Mucosa of descending colon (tissue), 3 donors: ENCODE results near the gene PLB1. TPM values are rescaled to one million over a fixed set of nuclear protein-coding genes. Genes with fewer than 3 reads are reported as not detected.

Experiments used
- ATAC-seq: fragments of 200-7000 bp; cut with Tn5 transposase; one replicate; pipeline ENCODE4 v1.9.1; 2020; ENCODE audit warnings: mild to moderate bottlenecking, moderate library complexity
- DNase-seq, 3 donors: peaks; one replicate each; pipeline ENCODE4 v3.0.0-alpha.2; 2020
- H3K36me3 ChIP-seq: fragments of 200-600 bp; one replicate; pipeline ENCODE4 v1.8.0; 2021; ENCODE audit warnings: low read depth, mild to moderate bottlenecking
- H3K4me1 ChIP-seq: fragments of 200-600 bp; one replicate; pipeline ENCODE4 v1.8.0; 2021; ENCODE audit warnings: low read depth, mild to moderate bottlenecking
- H3K4me3 ChIP-seq: fragments of 200-600 bp; one replicate; pipeline ENCODE4 v1.8.0; 2021; ENCODE audit warnings: mild to moderate bottlenecking
- H3K9me3 ChIP-seq: fragments of 200-600 bp; one replicate; pipeline ENCODE4 v1.8.0; 2021; ENCODE audit warnings: mild to moderate bottlenecking
- CTCF ChIP-seq: fragments of 200-600 bp; IDR thresholded peaks from one replicate; pipeline ENCODE4 v1.8.0; 2022; ENCODE audit warnings: antibody characterized with exemption, mild to moderate bottlenecking
- intact Hi-C, 2 donors: fragments of 100-400 bp; cut with DNase I in 1 of 2; cut with micrococcal nuclease in 1 of 2; formaldehyde crosslinking; loops; one replicate each; pipeline versions ENCODE4 v1.11.0 to v1.11.1; 2022; cut with DNase I, micrococcal nuclease
- total RNA-seq, 3 donors: library from RNA; stranded (reverse); fragmentation: NEBNext Ultra II Directional in 2 of 3; extraction: Animal tissue kit (Norgen Biotek cat#: 25700) in 2 of 3; gene quantifications; one replicate each; pipeline versions ENCODE4 v1.2.1 to v1.2.4, GENCODE V29; 2021 to 2023
- donor health status: DM: no; HTN: no; CAD: no; lungs with moderate emphysema.
- donor health status: DM: no; HTN: no; CAD: no.
- donor health status: DM: no; HTN: yes; CAD: no.

PLB1 gene
- total RNA-seq, 3 donors from 2014 or later = 2.4 to 4.9 (median 3.6) TPM

GRCh38 chr2:28522481-28522880 lies 26.6 kb downstream of the PLB1 start:
- DNase-seq = no peak
- Histone ChIP-seq H3K4me1 (no peaks in the 10 kb centered on the region), H3K9me3 (no peaks in the 10 kb centered on the region), H3K36me3 (no peaks in the 10 kb centered on the region), H3K4me3 (no peak overlapping the region)
- ATAC-seq = no peak
- intact Hi-C loops = no loop called here
- no peak for TF ChIP-seq CTCF

- TF ChIP-seq CTCF = no peak
- no peak overlapping the region for H3K4me3 ChIP-seq
- no peaks in the 10 kb centered on the region for H3K4me1 ChIP-seq
- H3K36me3 ChIP-seq = no peaks in the 10 kb centered on the region
- ATAC-seq (peak; percentile 40), DNase-seq (no peak)
- intact Hi-C loops = no loop called here
- H3K9me3 ChIP-seq = no peaks in the 10 kb centered on the region
Observed at GRCh38 chr2:28523902-28524301, 28.0 kb downstream of the PLB1 start.

GRCh38 chr2:28525481-28525880 lies 29.6 kb downstream of the PLB1 start:
- Histone ChIP-seq H3K36me3 (no peaks in the 10 kb centered on the region), H3K9me3 (no peaks in the 10 kb centered on the region), H3K4me3 (no peak overlapping the region), H3K4me1 (no peaks in the 10 kb centered on the region)
- intact Hi-C loops = no loop called here
- no peak for ATAC-seq
- DNase-seq = no peak
- no peak for TF ChIP-seq CTCF

GRCh38 chr2:28526527-28527132 lies 30.8 kb downstream of the PLB1 start:
- H3K4me1 ChIP-seq = no peaks in the 10 kb centered on the region
- TF ChIP-seq CTCF = no peak
- ATAC-seq (no peak), DNase-seq (no peak)
- no peaks in the 10 kb centered on the region for H3K9me3 ChIP-seq
- no peak overlapping the region for H3K4me3 ChIP-seq
- intact Hi-C loops = no loop called here
- no peaks in the 10 kb centered on the region for H3K36me3 ChIP-seq

- intact Hi-C loops = no loop called here
Observed at GRCh38 chr2:28527196-28527595, 31.3 kb downstream of the PLB1 start.

More at GRCh38 chr2:28527196-28527595, 31.3 kb downstream of the PLB1 start:
- Histone ChIP-seq H3K36me3 (no peaks in the 10 kb centered on the region), H3K4me3 (no peak overlapping the region), H3K4me1 (no peaks in the 10 kb centered on the region), H3K9me3 (no peaks in the 10 kb centered on the region)
- DNase-seq (no peak), ATAC-seq (no peak)
- no peak for TF ChIP-seq CTCF
